ENCODE results near the gene SLC38A6. TPM values are rescaled to one million over a fixed set of nuclear protein-coding genes. Genes with fewer than 3 reads are reported as not detected.
A peak's percentile ranks its signal among the peaks of the same experiment; 100 is the strongest.

Gene SLC38A6
- 25.8 and 28.0 TPM in 2 replicates for total RNA-seq (2021)
- percentile 85 among the genes with signal in this experiment for Bru-seq, nascent RNA
- BruChase-seq, experiment 1, labeled RNA remaining after a 2-hour chase: percentile 88 among the genes with signal in this experiment
- BruChase-seq, experiment 2, labeled RNA remaining after a 6-hour chase: percentile 71 among the genes with signal in this experiment
- long read RNA-seq, transcript SLC38A6-214 (4 exons, 559 nt): minor isoform, 5 of 47 reads
- long read RNA-seq, transcript SLC38A6-201 (16 exons, 1,688 nt): major isoform, 18 of 47 reads
- long read RNA-seq, partial matches to known transcripts: 5 of 47 reads
- long read RNA-seq, other reads (novel, unspliced or antisense): 19 of 47 reads

DNA sequence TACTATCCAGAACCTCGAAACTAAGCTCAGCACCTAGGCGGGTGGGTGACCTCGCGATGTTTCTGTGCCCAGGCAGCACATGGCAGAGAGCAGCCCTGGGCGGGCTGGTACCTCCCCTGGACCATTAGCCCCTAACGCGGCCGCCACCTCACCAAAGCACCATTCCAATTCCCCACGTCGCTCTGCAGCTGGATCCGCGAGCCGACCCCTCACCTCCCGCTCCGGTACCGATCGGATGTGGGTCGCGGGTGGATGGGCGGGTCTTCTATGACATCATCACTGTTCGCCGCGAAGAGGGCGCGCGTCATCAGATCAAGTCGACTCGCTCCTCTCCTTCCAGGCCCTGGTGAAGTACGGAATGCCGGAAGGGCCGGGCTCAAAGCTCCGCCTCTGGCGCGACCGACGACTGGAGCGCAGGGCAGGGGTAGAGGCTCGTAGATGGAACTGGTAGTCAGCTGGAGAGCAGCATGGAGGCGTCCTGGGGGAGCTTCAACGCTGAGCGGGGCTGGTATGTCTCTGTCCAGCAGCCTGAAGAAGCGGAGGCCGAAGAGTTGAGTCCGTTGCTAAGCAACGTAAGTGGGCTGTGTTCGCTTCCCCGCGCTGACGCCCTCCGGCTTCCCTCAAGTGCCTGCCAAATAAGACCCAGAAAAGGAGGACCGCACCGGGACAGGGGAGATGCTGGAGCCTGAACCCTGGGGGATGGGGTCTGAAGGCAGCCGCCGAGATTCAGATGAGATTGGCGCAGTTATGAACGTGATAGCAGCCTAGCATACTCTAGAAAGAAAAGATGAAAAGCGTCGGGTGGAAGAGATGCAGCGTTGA is at the start of gene SLC38A6, which contains the start of gene TRMT5:
SLC38A6 (plus strand) TSS at position 435 of the 822 bp plus-strand sequence; CDS start at position 468, 33 bp downstream.
TRMT5 (minus strand) TSS at position 269 of the 822 bp plus-strand sequence; CDS start at position 163, 106 bp downstream.
- Histone ChIP-seq H3K36me3 (ENCODE audit: insufficient read depth, low read length, poor library complexity, severe bottlenecking) (peaks cover 37% of the 10 kb centered on the region), H3K4me1 (ENCODE audit: insufficient read depth, low read length, poor library complexity, severe bottlenecking) (peaks cover 26% of the 10 kb centered on the region), H3K9me3 (ENCODE audit: low read depth, low read length, poor library complexity, severe bottlenecking) (no peaks in the 10 kb centered on the region), H3K4me3 (ENCODE audit: low read depth, low read length, poor library complexity, severe bottlenecking) (peak within 1 kb of the TSS; percentile 84), H3K27me3 (replicated peaks; ENCODE audit: insufficient read depth, low read depth, low read length, poor library complexity) (no peaks in the 10 kb centered on the region), H3K27ac (ENCODE audit: low read depth, low read length, poor library complexity, severe bottlenecking) (peak within 1 kb of the TSS; percentile 94)
- peak; percentile 97 for DNase-seq (ENCODE audit: low spot score)
- intact Hi-C loops (cut with micrococcal nuclease; ENCODE audit: unreplicated experiment): loop anchor here (2.0 to 5.0 kb wide), 3 partner anchors 122 to 334 kb away; no protein-coding TSS in a partner anchor
- TF ChIP-seq, protein P1, sequence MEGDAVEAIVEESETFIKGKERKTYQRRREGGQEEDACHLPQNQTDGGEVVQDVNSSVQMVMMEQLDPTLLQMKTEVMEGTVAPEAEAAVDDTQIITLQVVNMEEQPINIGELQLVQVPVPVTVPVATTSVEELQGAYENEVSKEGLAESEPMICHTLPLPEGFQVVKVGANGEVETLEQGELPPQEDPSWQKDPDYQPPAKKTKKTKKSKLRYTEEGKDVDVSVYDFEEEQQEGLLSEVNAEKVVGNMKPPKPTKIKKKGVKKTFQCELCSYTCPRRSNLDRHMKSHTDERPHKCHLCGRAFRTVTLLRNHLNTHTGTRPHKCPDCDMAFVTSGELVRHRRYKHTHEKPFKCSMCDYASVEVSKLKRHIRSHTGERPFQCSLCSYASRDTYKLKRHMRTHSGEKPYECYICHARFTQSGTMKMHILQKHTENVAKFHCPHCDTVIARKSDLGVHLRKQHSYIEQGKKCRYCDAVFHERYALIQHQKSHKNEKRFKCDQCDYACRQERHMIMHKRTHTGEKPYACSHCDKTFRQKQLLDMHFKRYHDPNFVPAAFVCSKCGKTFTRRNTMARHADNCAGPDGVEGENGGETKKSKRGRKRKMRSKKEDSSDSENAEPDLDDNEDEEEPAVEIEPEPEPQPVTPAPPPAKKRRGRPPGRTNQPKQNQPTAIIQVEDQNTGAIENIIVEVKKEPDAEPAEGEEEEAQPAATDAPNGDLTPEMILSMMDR (conservative IDR thresholded peaks at IDR 0.05; ENCODE audit: low read depth, low read length): no peak
- TF ChIP-seq EZH2 (IDR thresholded peaks at IDR 0.05; ENCODE audit: borderline replicate concordance, low read depth, low read length, poor library complexity, severe bottlenecking): no peak
- POLR2A ChIA-PET (ENCODE audit: low non-redundant PET): no interaction called here
- no TSS peak for BruUV-seq (replicated peaks)
- CTCF ChIA-PET: no interaction called here

DNA sequence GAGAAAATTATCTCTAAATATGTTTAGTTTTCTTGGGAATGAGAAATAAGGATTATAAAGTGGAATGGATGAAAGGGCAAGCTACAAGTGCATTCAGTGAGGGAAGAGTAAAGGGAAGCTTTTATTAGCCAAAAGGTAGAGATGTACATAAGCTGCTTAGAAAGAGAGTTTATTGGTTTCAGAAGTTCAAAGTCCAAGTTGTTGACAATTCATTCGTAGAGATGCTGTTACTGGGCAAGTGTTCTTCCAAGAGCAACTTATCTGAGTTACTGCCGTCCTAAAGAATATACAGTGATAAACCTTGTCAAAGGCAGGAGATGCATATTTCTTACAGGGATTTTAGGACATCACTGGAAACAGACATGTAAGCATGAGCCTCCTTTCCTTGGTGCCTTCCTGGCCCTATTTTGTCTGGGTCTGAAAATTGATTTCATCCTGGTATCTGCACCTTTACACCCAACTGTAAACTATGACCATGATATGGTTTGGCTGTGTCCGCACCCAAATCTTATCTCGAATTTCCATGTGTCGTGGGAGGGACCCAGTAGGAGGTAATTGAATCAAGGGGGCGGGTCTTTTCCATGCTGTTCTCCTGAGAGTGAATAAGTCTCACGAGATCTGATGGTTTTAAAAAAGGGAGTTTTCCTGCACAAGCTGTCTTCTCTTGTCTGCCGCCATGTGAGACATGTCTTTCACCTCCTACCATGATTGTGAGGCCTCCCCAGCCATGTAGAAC is 47.0 kb upstream of the SLC38A6 start:
- POLR2A ChIA-PET (ENCODE audit: low non-redundant PET): no interaction called here
- no TSS peak for BruUV-seq (replicated peaks)

More for the DNA sequence above, 47.0 kb upstream of the SLC38A6 start:
- DNase-seq (ENCODE audit: low spot score): no peak
- Histone ChIP-seq H3K4me3 (ENCODE audit: low read depth, low read length, poor library complexity, severe bottlenecking) (no peak overlapping the region), H3K9me3 (ENCODE audit: low read depth, low read length, poor library complexity, severe bottlenecking) (no peaks in the 10 kb centered on the region), H3K27me3 (replicated peaks; ENCODE audit: insufficient read depth, low read depth, low read length, poor library complexity) (no peaks in the 10 kb centered on the region), H3K27ac (ENCODE audit: low read depth, low read length, poor library complexity, severe bottlenecking) (no peak overlapping the region), H3K36me3 (ENCODE audit: insufficient read depth, low read length, poor library complexity, severe bottlenecking) (no peaks in the 10 kb centered on the region), H3K4me1 (ENCODE audit: insufficient read depth, low read length, poor library complexity, severe bottlenecking) (peaks cover 6% of the 10 kb centered on the region)
- CTCF ChIA-PET: no interaction called here
- intact Hi-C loops (cut with micrococcal nuclease; ENCODE audit: unreplicated experiment): no loop called here
- no peak for TF ChIP-seq EZH2 (IDR thresholded peaks at IDR 0.05; ENCODE audit: borderline replicate concordance, low read depth, low read length, poor library complexity, severe bottlenecking)
- TF ChIP-seq, protein P1 (conservative IDR thresholded peaks at IDR 0.05; ENCODE audit: low read depth, low read length): no peak

Data from A673 (cell line).